Caco-2 (cell line): Measurements from ENCODE around the gene CEP290. TPM values are rescaled to one million over a fixed set of nuclear protein-coding genes. Genes with fewer than 3 reads are reported as not detected.

ENCODE experiments used
- BruUV-seq: library from RNA; stranded (reverse); fragments of 400-500 nt; replicated peaks from 2 replicates; lab custom pipeline; 2021; lab: Mats Ljungman, UMichigan
- CTCF ChIA-PET: fragments of 300-600 bp; sonication (Branson Sonifier 250); formaldehyde crosslinking; loops from one replicate; lab custom pipeline; 2022; ENCODE audit warnings: antibody characterized with exemption; lab: Charles Lee
- POLR2A ChIA-PET: fragments of 300-600 bp; sonication (Branson Sonifier 250); formaldehyde crosslinking; loops from one replicate; lab custom pipeline; 2022; ENCODE audit warnings: antibody characterized with exemption; lab: Charles Lee
- DNase-seq, 2 experiments: peaks; one replicate each; pipeline versions ENCODE4 v3.0.0 to v3.0.0-alpha.2; 2020 to 2022
- H3K27me3 ChIP-seq: replicated peaks from 2 replicates; pipeline ENCODE4 v1.6.0; 2011; ENCODE audit warnings: low read length; ENCODE audit not compliant: control insufficient read depth, insufficient read depth
- H3K36me3 ChIP-seq: 2 replicates; pipeline ENCODE4 v1.5.1; 2011; ENCODE audit warnings: low read length; ENCODE audit not compliant: control insufficient read depth, insufficient read depth
- H3K4me1 ChIP-seq: fragments of 250-450 bp; sonication (Bioruptor Pico); 2 replicates; pipeline ENCODE4 v1.5.1; 2020; ENCODE audit warnings: mild to moderate bottlenecking
- H3K4me3 ChIP-seq: 2 replicates; pipeline ENCODE4 v1.5.1; 2011; ENCODE audit warnings: low read depth, mild to moderate bottlenecking, control low read depth, low read length
- H3K9me3 ChIP-seq: fragments of 250-450 bp; sonication (Bioruptor Pico); 2 replicates; pipeline ENCODE4 v1.5.1; 2020; ENCODE audit warnings: mild to moderate bottlenecking, moderate library complexity
- H3K27ac Mint-ChIP-seq: one replicate; pipeline ENCODE4 v1.8.0; 2022; ENCODE audit warnings: mixed read lengths; ENCODE audit not compliant: unreplicated experiment
- H3K27me3 Mint-ChIP-seq: one replicate; pipeline ENCODE4 v1.8.0; 2022; ENCODE audit warnings: mixed read lengths; ENCODE audit not compliant: insufficient read depth, unreplicated experiment
- H3K36me3 Mint-ChIP-seq: one replicate; pipeline ENCODE4 v1.8.0; 2022; ENCODE audit warnings: mild to moderate bottlenecking, mixed read lengths; ENCODE audit not compliant: insufficient read depth, unreplicated experiment
- H3K4me1 Mint-ChIP-seq: one replicate; pipeline ENCODE4 v1.8.0; 2022; ENCODE audit warnings: low read depth, mixed read lengths; ENCODE audit not compliant: unreplicated experiment
- H3K4me3 Mint-ChIP-seq: one replicate; pipeline ENCODE4 v1.8.0; 2022; ENCODE audit warnings: mild to moderate bottlenecking, moderate library complexity, mixed read lengths; ENCODE audit not compliant: unreplicated experiment
- H3K9me3 Mint-ChIP-seq: one replicate; pipeline ENCODE4 v1.8.0; 2022; ENCODE audit warnings: mixed read lengths; ENCODE audit not compliant: unreplicated experiment
- CTCF ChIP-seq, 2 experiments: fragments of 200-600 bp in 1 of 2; IDR thresholded peaks; 1 replicate in 1 of 2; 2 replicates in 1 of 2; pipeline versions ENCODE4 v1.5.1 to v1.8.0; 2011 to 2022; ENCODE audit warnings: antibody characterized with exemption in 1 of 2, control low read depth in 1 of 2, inconsistent platforms in 1 of 2, low read depth in 1 of 2, low read length in 1 of 2, mild to moderate bottlenecking in 1 of 2, moderate library complexity in 1 of 2; ENCODE audit not compliant: insufficient read depth in 1 of 2, severe bottlenecking in 1 of 2, unreplicated experiment in 1 of 2
- intact Hi-C: fragments of 100-400 bp; cut with micrococcal nuclease; formaldehyde crosslinking; loops from one replicate; pipeline ENCODE4 v1.10.0; 2022; ENCODE audit not compliant: unreplicated experiment
- total RNA-seq: library from RNA; stranded (reverse); gene quantifications from 2 replicates; pipeline ENCODE4 v1.2.3, GENCODE V29; 2022

The CEP290 gene
- total RNA-seq, 1 experiment from 2014 or later, result 14.0 TPM

GRCh38 chr12:88058719-88059077 is 83.2 kb downstream of the CEP290 start:
- H3K36me3 Mint-ChIP-seq, result peaks cover 5% of the 10 kb centered on the region
- Histone ChIP-seq H3K4me1 (no peaks in the 10 kb centered on the region), H3K9me3 (no peaks in the 10 kb centered on the region), H3K4me3 (no peak overlapping the region), H3K36me3 (no peaks in the 10 kb centered on the region), H3K27me3 (no peaks in the 10 kb centered on the region)
- H3K4me3 Mint-ChIP-seq, result no peak overlapping the region
- intact Hi-C loops, result no loop called here
- ChIA-PET CTCF (no interaction called here), POLR2A (no interaction called here)
- no peaks in the 10 kb centered on the region for H3K9me3 Mint-ChIP-seq
- no TSS peak for BruUV-seq
- DNase-seq, result no peak
- H3K4me1 Mint-ChIP-seq, result no peaks in the 10 kb centered on the region
- no peak for TF ChIP-seq CTCF (IDR thresholded peaks at IDR 0.05; ENCODE audit: insufficient read depth in 1 of 2, low read depth in 1 of 2, low read length in 1 of 2, severe bottlenecking in 1 of 2, unreplicated experiment in 1 of 2)
- no peaks in the 10 kb centered on the region for H3K27me3 Mint-ChIP-seq
- no peak overlapping the region for H3K27ac Mint-ChIP-seq

- TF ChIP-seq CTCF (IDR thresholded peaks at IDR 0.05; ENCODE audit: insufficient read depth in 1 of 2, low read depth in 1 of 2, low read length in 1 of 2, severe bottlenecking in 1 of 2, unreplicated experiment in 1 of 2), result no peak
- no peaks in the 10 kb centered on the region for H3K27me3 Mint-ChIP-seq
- ChIA-PET CTCF (no interaction called here), POLR2A (no interaction called here)
- no peak overlapping the region for H3K4me3 Mint-ChIP-seq
- H3K9me3 ChIP-seq, result no peaks in the 10 kb centered on the region
- no peaks in the 10 kb centered on the region for H3K9me3 Mint-ChIP-seq
- no peak overlapping the region for H3K4me3 ChIP-seq
- no peaks in the 10 kb centered on the region for H3K36me3 Mint-ChIP-seq
- no peaks in the 10 kb centered on the region for H3K36me3 ChIP-seq
- H3K27me3 ChIP-seq, result no peaks in the 10 kb centered on the region
- intact Hi-C loops, result no loop called here
- no TSS peak for BruUV-seq
- H3K4me1 ChIP-seq, result no peaks in the 10 kb centered on the region
- no peak overlapping the region for H3K27ac Mint-ChIP-seq
- no peaks in the 10 kb centered on the region for H3K4me1 Mint-ChIP-seq
- no peak for DNase-seq
Measured at GRCh38 chr12:88057994-88058718, 83.7 kb downstream of the CEP290 start.

- no peak for DNase-seq
- H3K4me1 Mint-ChIP-seq, result no peaks in the 10 kb centered on the region
- no peak overlapping the region for H3K4me3 ChIP-seq
- H3K9me3 Mint-ChIP-seq, result no peaks in the 10 kb centered on the region
- no TSS peak for BruUV-seq
- no peaks in the 10 kb centered on the region for H3K9me3 ChIP-seq
- no peak overlapping the region for H3K27ac Mint-ChIP-seq
- intact Hi-C loops, result no loop called here
- H3K4me3 Mint-ChIP-seq, result no peak overlapping the region
- POLR2A ChIA-PET, result no interaction called here
- TF ChIP-seq CTCF (IDR thresholded peaks at IDR 0.05; ENCODE audit: insufficient read depth in 1 of 2, low read depth in 1 of 2, low read length in 1 of 2, severe bottlenecking in 1 of 2, unreplicated experiment in 1 of 2), result no peak
- CTCF ChIA-PET, result no interaction called here
- H3K36me3 ChIP-seq, result no peaks in the 10 kb centered on the region
- no peaks in the 10 kb centered on the region for H3K4me1 ChIP-seq
- H3K27me3 ChIP-seq, result no peaks in the 10 kb centered on the region
- no peaks in the 10 kb centered on the region for H3K27me3 Mint-ChIP-seq
- peaks cover 4% of the 10 kb centered on the region for H3K36me3 Mint-ChIP-seq
Measured at GRCh38 chr12:88056571-88056970, 85.3 kb downstream of the CEP290 start.
